K562 (cell line): ENCODE measurements around the gene ANAPC13. TPM values are rescaled to one million over a fixed set of nuclear protein-coding genes. Genes with fewer than 3 reads are reported as not detected.

Experiments
- ADNP ChIP-seq: fragments of 200-800 bp; sonication (Bioruptor generic); IDR thresholded peaks from 2 replicates; pipeline ENCODE4 v1.6.1; 2016; ENCODE audit warnings: missing genetic modification characterization, missing compliant biosample characterization
- CREB3L1 ChIP-seq: fragments of 450-650 bp; IDR thresholded peaks from 2 replicates; pipeline ENCODE4 v1.6.1; 2014; ENCODE audit warnings: low read depth, mild to moderate bottlenecking, moderate library complexity, borderline replicate concordance
- EGR1 ChIP-seq: fragments of 450-650 bp; conservative IDR thresholded peaks from 2 replicates; pipeline ENCODE4 v1.6.1; 2017; ENCODE audit warnings: mild to moderate bottlenecking
- ELF1 ChIP-seq: fragments of 200-800 bp; sonication (Bioruptor generic); IDR thresholded peaks from 2 replicates; pipeline ENCODE4 v1.6.1; 2016; ENCODE audit warnings: missing genetic modification characterization, missing compliant biosample characterization
- FOXP1 ChIP-seq: sonication (generic); formaldehyde crosslinking; IDR thresholded peaks from 2 replicates; pipeline ENCODE4 v1.8.0; 2022; ENCODE audit warnings: mild to moderate bottlenecking, missing genetic modification reagents
- MXD1 ChIP-seq: fragments of 250-450 bp; sonication (Bioruptor Pico); IDR thresholded peaks from 2 replicates; pipeline ENCODE4 v1.8.0; 2021; ENCODE audit warnings: borderline replicate concordance, mild to moderate bottlenecking, moderate library complexity; ENCODE audit not compliant: poor library complexity, severe bottlenecking
- NR0B1 ChIP-seq: fragments of 450-650 bp; IDR thresholded peaks from one replicate; pipeline ENCODE4 v1.6.1; 2018; ENCODE audit warnings: mild to moderate bottlenecking, moderate library complexity; ENCODE audit not compliant: partially characterized antibody
- RBM34 ChIP-seq: fragments of 200-400 bp; formaldehyde crosslinking; IDR thresholded peaks from 2 replicates; pipeline ENCODE4 v1.6.1; 2018; ENCODE audit warnings: low read length, borderline replicate concordance; ENCODE audit not compliant: insufficient read depth
- RFX7 ChIP-seq: fragments of 250-450 bp; sonication (Bioruptor Pico); IDR thresholded peaks from 2 replicates; pipeline ENCODE4 v1.5.1; 2021; ENCODE audit warnings: mild to moderate bottlenecking
- SAP30 ChIP-seq: fragments of 200-600 bp; sonication (generic); IDR thresholded peaks from 2 replicates; pipeline ENCODE4 v1.6.1; 2012; ENCODE audit warnings: borderline replicate concordance, low read depth, mild to moderate bottlenecking, moderate library complexity, low read length, control low read depth, inconsistent platforms; ENCODE audit not compliant: insufficient read depth, poor library complexity, severe bottlenecking
- SIN3B ChIP-seq: fragments of 450-650 bp; IDR thresholded peaks from 2 replicates; pipeline ENCODE4 v1.6.1; 2017; ENCODE audit warnings: low read depth, mild to moderate bottlenecking, moderate library complexity
- SMC3 ChIP-seq: conservative IDR thresholded peaks from 2 replicates; pipeline ENCODE4 v1.6.1; 2011; ENCODE audit warnings: low read depth, low read length, improper control_type of control experiment; ENCODE audit not compliant: insufficient read depth
- TFAM ChIP-seq: fragments of 250-450 bp; sonication (Bioruptor Pico); conservative IDR thresholded peaks from 2 replicates; pipeline ENCODE4 v1.5.0; 2021; ENCODE audit warnings: mild to moderate bottlenecking, moderate library complexity
- VEZF1 ChIP-seq: fragments of 200-800 bp; sonication (Bioruptor generic); IDR thresholded peaks from 2 replicates; pipeline ENCODE4 v1.6.1; 2017; ENCODE audit warnings: missing genetic modification characterization, missing compliant biosample characterization
- ZBTB5 ChIP-seq: fragments of 450-650 bp; IDR thresholded peaks from 2 replicates; pipeline ENCODE4 v1.6.1; 2017; ENCODE audit warnings: antibody characterized with exemption
- ZNF197 ChIP-seq: fragments of 200-800 bp; sonication (Bioruptor generic); IDR thresholded peaks from 2 replicates; pipeline ENCODE4 v1.6.1; 2016; ENCODE audit warnings: low read depth, missing genetic modification characterization, missing compliant biosample characterization
- ZNF354B ChIP-seq: fragments of 250-450 bp; sonication (Bioruptor Pico); IDR thresholded peaks from 2 replicates; pipeline ENCODE4 v1.4.0; 2020
- polyA plus RNA-seq, 8 experiments: library from polyadenylated mRNA; depleted of rRNA in 4 of 8; stranded (reverse) in 5 of 8; unstranded in 3 of 8; fragments of >200 nt; fragmentation: Nextera tagmentation in 2 of 8; fragmentation: Illumina TruSeq in 1 of 8; extraction: Ambion mirVana in 2 of 8; extraction: Trizol in 1 of 8; gene quantifications; 2 replicates each; pipeline versions ENCODE4 v1.2.1 to v1.2.3, GENCODE V29; 2011 to 2014; ENCODE audit warnings: inconsistent platforms in 1 of 8, missing spikeins in 1 of 8
- total RNA-seq, 7 experiments: library from RNA; depleted of rRNA in 6 of 7; stranded (reverse); fragments of >200 nt in 6 of 7; fragmentation: Illumina TruSeq in 2 of 7; extraction: Trizol in 2 of 7; gene quantifications; 2 replicates each; pipeline versions ENCODE4 v1.2.1 to v1.2.3, GENCODE V29; 2011 to 2021; ENCODE audit warnings: low replicate concordance in 1 of 7

Gene ANAPC13
- total and polyA plus RNA-seq, 9 of the 15 experiments (the other 6 are each of a cell fraction or from before 2014, with no cell fraction given) = 48.5 to 238 (median 68.5) TPM

GRCh38 chr3:134496471-134497071 is 10.8 kb upstream of the ANAPC13 start (continued):
- TF ChIP-seq SIN3B = no peak
- TF ChIP-seq RFX7 (CRISPR knock-in tag) = no peak
- peak; percentile 97 for TF ChIP-seq ZNF197 (CRISPR knock-in tag)
- no peak for TF ChIP-seq EGR1
- no peak for TF ChIP-seq SMC3
- TF ChIP-seq CREB3L1 = no peak
- no peak for TF ChIP-seq TFAM (CRISPR knock-in tag)
- no peak for TF ChIP-seq ELF1 (tag)
- TF ChIP-seq ZBTB5 = no peak
- peak; percentile 53; the same call in 1 of the 2 replicates for TF ChIP-seq ADNP (tag)
- peak; percentile 46 for TF ChIP-seq VEZF1 (CRISPR knock-in tag)
- no peak for TF ChIP-seq SAP30
- no peak for TF ChIP-seq RBM34
- no peak for TF ChIP-seq FOXP1 (CRISPR knock-in tag)
- no peak for TF ChIP-seq NR0B1
- TF ChIP-seq MXD1 (CRISPR knock-in tag) = peak; percentile 69
- TF ChIP-seq ZNF354B (CRISPR knock-in tag) = peak; percentile 79
